Activated naive CD4-positive, alpha-beta T cell treated with anti-CD3 and anti-CD28 coated beads, Interleukin-2, amount 50 U/mL, for 24 hours (primary cell): ENCODE measurements around the gene UBE2D3.

Experiments used
- H3K27ac Mint-ChIP-seq: one replicate; pipeline ENCODE4 v1.8.0; 2021; ENCODE audit warnings: mild to moderate bottlenecking, mixed read lengths
- H3K27me3 Mint-ChIP-seq: one replicate; pipeline ENCODE4 v1.8.0; 2021; ENCODE audit warnings: mixed read lengths
- H3K36me3 Mint-ChIP-seq: one replicate; pipeline ENCODE4 v1.8.0; 2021; ENCODE audit warnings: mixed read lengths
- H3K4me1 Mint-ChIP-seq: one replicate; pipeline ENCODE4 v1.8.0; 2021; ENCODE audit warnings: mixed read lengths
- H3K4me3 Mint-ChIP-seq: one replicate; pipeline ENCODE4 v1.8.0; 2021; ENCODE audit warnings: mild to moderate bottlenecking, mixed read lengths
- H3K9me3 Mint-ChIP-seq: one replicate; pipeline ENCODE4 v1.8.0; 2021; ENCODE audit warnings: mixed read lengths

UBE2D3 gene

GRCh38 chr4:102786279-102786678, 41.1 kb downstream of the UBE2D3 start:
- Mint-ChIP-seq H3K4me1 (peaks cover 21% of the 10 kb centered on the region), H3K36me3 (peaks cover 2% of the 10 kb centered on the region), H3K27ac (no peak overlapping the region), H3K27me3 (no peaks in the 10 kb centered on the region), H3K9me3 (peaks cover 7% of the 10 kb centered on the region), H3K4me3 (no peak overlapping the region)

- Mint-ChIP-seq H3K4me3 (no peak overlapping the region), H3K27me3 (no peaks in the 10 kb centered on the region), H3K4me1 (peaks cover 5% of the 10 kb centered on the region), H3K27ac (no peak overlapping the region), H3K36me3 (no peaks in the 10 kb centered on the region), H3K9me3 (no peaks in the 10 kb centered on the region)
These were observed 44.3 kb downstream of the UBE2D3 start for GRCh38 chr4:102783006-102783405.

GRCh38 chr4:102781570-102781969, 45.8 kb downstream of the UBE2D3 start:
- Mint-ChIP-seq H3K36me3 (no peaks in the 10 kb centered on the region), H3K4me1 (no peaks in the 10 kb centered on the region), H3K9me3 (no peaks in the 10 kb centered on the region), H3K4me3 (no peak overlapping the region), H3K27me3 (no peaks in the 10 kb centered on the region), H3K27ac (no peak overlapping the region)

DNA sequence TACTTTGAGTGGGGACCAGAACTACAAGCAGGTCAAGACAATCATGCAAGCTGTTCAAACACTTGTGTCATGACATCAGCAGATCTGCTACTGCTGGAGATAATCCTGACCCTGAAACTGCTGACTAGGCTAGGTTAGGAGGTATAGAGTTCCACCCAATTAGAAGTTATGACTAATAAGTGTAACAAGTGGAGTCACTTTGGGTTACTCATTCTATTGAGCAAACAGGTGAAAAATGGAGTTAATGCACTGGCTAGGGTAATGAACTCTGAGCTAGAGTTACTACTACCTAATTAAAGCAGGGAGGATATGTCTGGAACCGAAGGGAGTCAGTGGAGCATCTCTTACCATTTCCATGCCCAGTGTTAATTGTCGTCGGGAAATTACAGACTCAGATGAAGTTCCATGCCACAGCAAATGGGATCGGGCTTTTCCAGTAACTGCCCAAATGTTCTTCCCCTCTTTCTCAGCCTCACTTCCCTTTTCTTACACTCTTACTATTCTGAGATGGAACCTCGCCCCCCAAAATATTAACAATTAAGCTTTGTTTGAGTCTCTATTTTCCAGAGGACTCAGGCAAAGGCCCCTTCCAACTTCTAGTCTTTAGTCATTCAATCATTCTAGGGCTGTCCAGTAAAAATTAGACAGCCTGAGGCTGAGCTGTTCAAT, 46.7 kb downstream of the UBE2D3 start:
- Mint-ChIP-seq H3K4me1 (no peaks in the 10 kb centered on the region), H3K36me3 (no peaks in the 10 kb centered on the region), H3K4me3 (no peak overlapping the region), H3K9me3 (no peaks in the 10 kb centered on the region), H3K27me3 (no peaks in the 10 kb centered on the region), H3K27ac (no peak overlapping the region)

GRCh38 chr4:102779204-102779603, 48.1 kb downstream of the UBE2D3 start:
- H3K4me1 Mint-ChIP-seq: no peaks in the 10 kb centered on the region
- no peaks in the 10 kb centered on the region for H3K36me3 Mint-ChIP-seq
- no peak overlapping the region for H3K27ac Mint-ChIP-seq
- no peaks in the 10 kb centered on the region for H3K27me3 Mint-ChIP-seq
- H3K9me3 Mint-ChIP-seq: no peaks in the 10 kb centered on the region
- no peak overlapping the region for H3K4me3 Mint-ChIP-seq

- no peak overlapping the region for H3K27ac Mint-ChIP-seq
- H3K27me3 Mint-ChIP-seq: no peaks in the 10 kb centered on the region
- no peaks in the 10 kb centered on the region for H3K4me1 Mint-ChIP-seq
- no peaks in the 10 kb centered on the region for H3K36me3 Mint-ChIP-seq
- no peak overlapping the region for H3K4me3 Mint-ChIP-seq
- H3K9me3 Mint-ChIP-seq: no peaks in the 10 kb centered on the region
These were observed 48.6 kb downstream of the UBE2D3 start for GRCh38 chr4:102778720-102779119.

GRCh38 chr4:102775805-102776204, 51.5 kb downstream of the UBE2D3 start:
- Mint-ChIP-seq H3K27me3 (no peaks in the 10 kb centered on the region), H3K4me3 (no peak overlapping the region), H3K36me3 (no peaks in the 10 kb centered on the region), H3K27ac (no peak overlapping the region), H3K9me3 (no peaks in the 10 kb centered on the region), H3K4me1 (no peaks in the 10 kb centered on the region)

- Mint-ChIP-seq H3K27ac (no peak overlapping the region), H3K27me3 (no peaks in the 10 kb centered on the region), H3K4me3 (no peak overlapping the region), H3K9me3 (no peaks in the 10 kb centered on the region), H3K4me1 (no peaks in the 10 kb centered on the region), H3K36me3 (no peaks in the 10 kb centered on the region)
These were observed 53.1 kb downstream of the UBE2D3 start for GRCh38 chr4:102774254-102774653.

GRCh38 chr4:102772738-102773340, 54.5 kb downstream of the UBE2D3 start:
- no peak overlapping the region for H3K27ac Mint-ChIP-seq
- H3K9me3 Mint-ChIP-seq: no peaks in the 10 kb centered on the region
- H3K27me3 Mint-ChIP-seq: no peaks in the 10 kb centered on the region

GRCh38 chr4:102764901-102765300, 62.5 kb downstream of the UBE2D3 start:
- Mint-ChIP-seq H3K27me3 (no peaks in the 10 kb centered on the region), H3K4me1 (peaks cover 16% of the 10 kb centered on the region), H3K4me3 (no peak overlapping the region), H3K9me3 (no peaks in the 10 kb centered on the region), H3K27ac (no peak overlapping the region), H3K36me3 (peaks cover 2% of the 10 kb centered on the region)

More at GRCh38 chr4:102772738-102773340, 54.5 kb downstream of the UBE2D3 start:
- Mint-ChIP-seq H3K4me1 (no peaks in the 10 kb centered on the region), H3K4me3 (no peak overlapping the region), H3K36me3 (no peaks in the 10 kb centered on the region)

DNA sequence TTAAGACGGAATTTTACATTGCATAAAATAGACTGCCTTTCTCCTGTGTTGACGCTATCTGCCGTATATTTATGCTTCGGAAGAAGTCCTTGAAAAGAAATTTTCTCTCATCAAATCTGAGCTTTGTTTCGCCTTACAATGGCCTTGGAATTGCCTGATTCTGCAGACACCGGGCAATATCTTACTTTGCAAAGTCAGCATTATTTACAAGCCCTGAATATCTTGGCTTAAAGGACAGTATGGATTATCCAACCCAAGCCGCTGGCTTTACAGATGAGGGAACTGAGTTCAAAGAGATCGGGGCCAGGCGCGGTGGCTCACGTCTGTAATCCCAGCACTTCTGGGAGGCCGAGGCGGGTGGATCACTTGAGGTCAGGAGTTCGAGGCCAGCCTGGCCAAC, 65.4 kb downstream of the UBE2D3 start:
- no peaks in the 10 kb centered on the region for H3K9me3 Mint-ChIP-seq

GRCh38 chr4:102761296-102761701, 66.1 kb downstream of the UBE2D3 start:
- Mint-ChIP-seq H3K4me1 (peaks cover 42% of the 10 kb centered on the region), H3K27ac (peak overlapping the region; percentile 46), H3K27me3 (no peaks in the 10 kb centered on the region), H3K36me3 (peaks cover 4% of the 10 kb centered on the region), H3K4me3 (peak overlapping the region; percentile 95), H3K9me3 (no peaks in the 10 kb centered on the region)

More for the DNA sequence above, 65.4 kb downstream of the UBE2D3 start:
- H3K36me3 Mint-ChIP-seq: peaks cover 4% of the 10 kb centered on the region
- peak overlapping the region; percentile 95 for H3K4me3 Mint-ChIP-seq
- no peaks in the 10 kb centered on the region for H3K27me3 Mint-ChIP-seq
- peak overlapping the region; percentile 21 for H3K27ac Mint-ChIP-seq
- peaks cover 42% of the 10 kb centered on the region for H3K4me1 Mint-ChIP-seq

DNA sequence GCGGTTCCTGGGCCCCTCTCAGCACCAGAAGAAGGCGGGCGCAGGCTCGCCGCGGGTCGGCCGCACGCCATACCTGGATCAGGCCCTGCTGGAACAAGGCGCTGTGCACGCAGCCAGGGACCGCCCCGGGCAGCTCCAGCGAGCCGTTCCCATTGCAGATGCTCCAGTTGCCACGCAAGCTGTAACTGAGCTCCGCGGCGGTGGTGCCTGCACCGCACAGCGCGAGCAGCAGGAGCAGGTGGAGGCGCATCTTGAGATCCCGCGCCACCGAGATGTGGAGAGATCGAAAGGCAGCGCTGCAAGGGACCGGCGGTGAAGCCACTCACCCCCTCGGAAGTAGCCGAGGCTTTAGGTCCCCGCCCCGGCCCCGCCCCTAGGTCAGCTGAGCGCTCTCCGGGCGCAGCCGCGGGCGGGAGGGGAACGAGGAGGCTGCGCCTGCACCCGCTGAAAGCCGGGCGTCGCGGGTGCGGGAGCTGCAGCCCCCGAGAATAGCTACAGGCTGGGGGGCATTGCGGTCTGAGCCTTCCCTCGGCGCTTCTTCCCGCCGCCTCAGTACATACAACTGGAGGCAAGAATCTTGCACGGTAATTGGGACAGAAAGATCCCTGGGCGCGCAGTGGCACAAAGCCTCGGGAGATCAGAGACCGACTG, 66.6 kb downstream of the UBE2D3 start, which contains the start of gene MANBA:
MANBA (minus strand) TSS at position 324 of the 651 bp plus-strand sequence; CDS start at position 250, 74 bp downstream.
- H3K9me3 Mint-ChIP-seq: no peaks in the 10 kb centered on the region
- no peaks in the 10 kb centered on the region for H3K27me3 Mint-ChIP-seq
- peaks cover 42% of the 10 kb centered on the region for H3K4me1 Mint-ChIP-seq
- H3K36me3 Mint-ChIP-seq: peaks cover 4% of the 10 kb centered on the region
- peak within 1 kb of the TSS; percentile 86 for H3K27ac Mint-ChIP-seq
- H3K4me3 Mint-ChIP-seq: peak within 1 kb of the TSS; percentile 95

GRCh38 chr4:102759831-102760644, 67.3 kb downstream of the UBE2D3 start:
- Mint-ChIP-seq H3K27me3 (no peaks in the 10 kb centered on the region), H3K27ac (peak overlapping the region; percentile 86), H3K36me3 (peaks cover 3% of the 10 kb centered on the region), H3K9me3 (no peaks in the 10 kb centered on the region), H3K4me1 (peaks cover 42% of the 10 kb centered on the region), H3K4me3 (peak overlapping the region; percentile 95)
